ENCODE results near the gene L1CAM.
"Not testable (repeated sequence)": the region's sequence is repeated elsewhere in the genome, so short reads cannot be mapped to it uniquely, and the experiment has no call there.

The L1CAM gene

DNA sequence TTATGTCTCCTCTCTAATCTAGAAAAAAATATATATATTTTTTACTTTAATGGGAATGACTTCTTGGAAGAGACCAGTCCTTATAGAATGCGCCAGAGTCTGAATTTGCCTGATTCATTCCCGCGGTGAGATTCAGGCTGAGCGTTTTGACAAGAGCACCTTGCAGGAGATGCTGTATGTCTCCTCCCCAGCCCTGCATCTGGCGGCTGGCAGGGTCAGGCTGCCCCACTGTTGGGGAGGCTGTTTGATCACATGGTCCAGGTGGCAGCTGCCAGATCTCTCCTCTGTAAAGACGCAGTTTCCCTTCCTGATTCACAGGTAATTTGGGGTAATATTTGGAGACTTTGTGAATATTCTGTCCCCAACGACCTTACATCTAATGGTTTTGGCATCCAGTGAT lies 65.4 kb downstream of the L1CAM start:
- Histone ChIP-seq H2AFZ (ENCODE audit: low read depth, low read length, severe bottlenecking) (no peak overlapping the region), H3F3A (ENCODE audit: insufficient read depth) (no peaks in the 10 kb centered on the region), H3K9me3 (ENCODE audit: insufficient read depth, low read length) (no peaks in the 10 kb centered on the region), H3K9me2 (replicated peaks; ENCODE audit: insufficient read depth, low read length) (no peaks in the 10 kb centered on the region), H4K20me1 (ENCODE audit: low read depth, low read length) (no peaks in the 10 kb centered on the region), H3K27me3 (ENCODE audit: low read length) (no peaks in the 10 kb centered on the region), H3K9ac (ENCODE audit: low read length) (no peak overlapping the region), H3K27ac (ENCODE audit: low read depth, low read length) (no peak overlapping the region), H3K79me2 (ENCODE audit: insufficient read depth, low read length) (no peaks in the 10 kb centered on the region), H3K36me3 (ENCODE audit: low read length) (no peaks in the 10 kb centered on the region), H3K4me3 (ENCODE audit: insufficient read depth, low read length, poor library complexity, severe bottlenecking) (no peak overlapping the region), H3K4me2 (ENCODE audit: low read depth, low read length, poor library complexity, severe bottlenecking) (no peak overlapping the region)
- TF ChIP-seq, protein P1, sequence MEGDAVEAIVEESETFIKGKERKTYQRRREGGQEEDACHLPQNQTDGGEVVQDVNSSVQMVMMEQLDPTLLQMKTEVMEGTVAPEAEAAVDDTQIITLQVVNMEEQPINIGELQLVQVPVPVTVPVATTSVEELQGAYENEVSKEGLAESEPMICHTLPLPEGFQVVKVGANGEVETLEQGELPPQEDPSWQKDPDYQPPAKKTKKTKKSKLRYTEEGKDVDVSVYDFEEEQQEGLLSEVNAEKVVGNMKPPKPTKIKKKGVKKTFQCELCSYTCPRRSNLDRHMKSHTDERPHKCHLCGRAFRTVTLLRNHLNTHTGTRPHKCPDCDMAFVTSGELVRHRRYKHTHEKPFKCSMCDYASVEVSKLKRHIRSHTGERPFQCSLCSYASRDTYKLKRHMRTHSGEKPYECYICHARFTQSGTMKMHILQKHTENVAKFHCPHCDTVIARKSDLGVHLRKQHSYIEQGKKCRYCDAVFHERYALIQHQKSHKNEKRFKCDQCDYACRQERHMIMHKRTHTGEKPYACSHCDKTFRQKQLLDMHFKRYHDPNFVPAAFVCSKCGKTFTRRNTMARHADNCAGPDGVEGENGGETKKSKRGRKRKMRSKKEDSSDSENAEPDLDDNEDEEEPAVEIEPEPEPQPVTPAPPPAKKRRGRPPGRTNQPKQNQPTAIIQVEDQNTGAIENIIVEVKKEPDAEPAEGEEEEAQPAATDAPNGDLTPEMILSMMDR (IDR thresholded peaks at IDR 0.05; ENCODE audit: insufficient read depth, low read length, poor library complexity, severe bottlenecking) = no peak
- TF ChIP-seq EZH2phosphoT487 (conservative IDR thresholded peaks at IDR 0.05; ENCODE audit: low read length) = no peak

DNA sequence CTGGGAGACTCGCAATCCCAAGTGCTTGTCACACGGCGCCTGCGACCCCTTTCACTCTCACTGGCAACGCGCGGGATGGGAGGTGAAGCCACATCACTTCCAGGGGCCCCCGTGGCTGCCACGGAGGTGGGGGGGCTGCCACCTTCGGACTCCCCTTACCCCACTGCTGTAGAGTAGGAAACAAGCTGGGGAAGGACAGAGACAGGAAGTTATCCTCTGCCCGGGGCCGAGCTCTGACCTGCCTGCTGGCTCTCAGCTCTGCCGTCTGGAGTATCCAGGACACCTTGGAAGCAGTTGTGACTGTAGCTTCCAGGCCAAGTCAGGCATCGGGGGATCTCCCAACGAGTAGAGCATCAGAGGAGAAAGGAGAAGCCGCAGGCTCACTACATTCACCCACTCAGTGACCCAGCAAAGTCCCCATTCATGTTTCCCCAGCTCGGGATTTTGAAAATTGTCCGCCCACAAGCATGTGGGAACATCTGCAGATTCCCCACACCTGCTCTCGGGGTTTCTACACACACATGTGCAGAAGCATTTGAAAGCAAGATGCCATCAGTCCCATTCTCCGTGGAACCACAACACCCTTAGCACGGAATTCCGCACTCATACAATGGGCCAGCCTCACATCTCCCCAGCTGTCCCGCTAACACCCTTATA lies 66.5 kb downstream of the L1CAM start:
- Histone ChIP-seq H3K9me3 (ENCODE audit: insufficient read depth, low read length) (no peaks in the 10 kb centered on the region), H3K4me3 (ENCODE audit: insufficient read depth, low read length, poor library complexity, severe bottlenecking) (no peak overlapping the region), H3K27me3 (ENCODE audit: low read length) (no peaks in the 10 kb centered on the region), H3F3A (ENCODE audit: insufficient read depth) (no peaks in the 10 kb centered on the region), H3K4me2 (ENCODE audit: low read depth, low read length, poor library complexity, severe bottlenecking) (no peak overlapping the region), H3K79me2 (ENCODE audit: insufficient read depth, low read length) (no peaks in the 10 kb centered on the region), H4K20me1 (ENCODE audit: low read depth, low read length) (no peaks in the 10 kb centered on the region), H3K36me3 (ENCODE audit: low read length) (no peaks in the 10 kb centered on the region), H3K9me2 (replicated peaks; ENCODE audit: insufficient read depth, low read length) (no peaks in the 10 kb centered on the region), H3K9ac (ENCODE audit: low read length) (no peak overlapping the region), H2AFZ (ENCODE audit: low read depth, low read length, severe bottlenecking) (no peak overlapping the region), H3K27ac (ENCODE audit: low read depth, low read length) (no peak overlapping the region)
- no peak for TF ChIP-seq EZH2phosphoT487 (conservative IDR thresholded peaks at IDR 0.05; ENCODE audit: low read length)
- TF ChIP-seq, protein P1 (IDR thresholded peaks at IDR 0.05; ENCODE audit: insufficient read depth, low read length, poor library complexity, severe bottlenecking) = no peak

DNA sequence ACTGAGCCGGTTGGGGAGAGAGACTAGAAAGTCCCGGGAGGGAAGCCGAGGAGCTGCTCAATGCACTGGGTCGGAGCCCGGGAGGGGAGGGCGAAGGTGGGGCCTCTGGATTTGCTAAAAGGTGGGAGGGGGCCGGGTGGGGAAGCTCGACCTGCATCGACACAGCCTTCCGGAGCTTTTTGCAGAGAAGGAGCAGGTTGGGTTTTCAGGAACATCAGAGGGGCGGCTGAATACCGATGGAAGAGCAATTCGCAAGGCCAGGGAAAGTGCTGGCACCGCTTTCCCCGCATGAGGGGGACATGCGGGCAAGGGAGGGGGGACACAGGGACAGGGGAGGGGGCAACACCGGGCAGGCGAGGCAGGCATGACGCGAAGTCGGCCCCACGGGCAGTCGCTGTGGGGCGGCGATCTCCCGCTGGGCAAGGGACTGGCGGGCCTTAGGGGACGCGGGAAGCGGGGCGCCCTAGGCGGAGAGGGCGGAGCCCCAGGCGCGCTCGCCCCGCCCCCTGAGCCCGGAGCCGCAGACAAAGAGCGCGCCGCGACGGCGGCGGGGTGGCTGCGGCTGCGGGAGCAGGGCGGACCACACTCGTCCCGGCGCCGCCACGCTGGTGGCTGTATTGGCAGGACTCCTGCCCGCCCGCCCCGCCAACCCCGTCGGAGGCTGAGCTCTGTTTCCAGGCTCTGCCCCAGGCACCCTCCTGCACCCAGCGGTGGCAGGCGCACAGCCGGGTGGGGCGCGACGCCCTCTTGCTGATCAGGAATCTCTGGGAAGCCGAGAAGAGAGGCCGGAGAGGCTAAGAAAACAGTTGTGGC lies 67.2 kb downstream of the L1CAM start:
- no peaks in the 10 kb centered on the region for H3K36me3 ChIP-seq (ENCODE audit: low read length)
- TF ChIP-seq, protein P1 (IDR thresholded peaks at IDR 0.05; ENCODE audit: insufficient read depth, low read length, poor library complexity, severe bottlenecking) = no peak
- TF ChIP-seq EZH2phosphoT487 (conservative IDR thresholded peaks at IDR 0.05; ENCODE audit: low read length) = no peak
- H4K20me1 ChIP-seq (ENCODE audit: low read depth, low read length) = no peaks in the 10 kb centered on the region
- H3K9me3 ChIP-seq (ENCODE audit: insufficient read depth, low read length) = no peaks in the 10 kb centered on the region
- no peaks in the 10 kb centered on the region for H3K79me2 ChIP-seq (ENCODE audit: insufficient read depth, low read length)
- H3K9me2 ChIP-seq (replicated peaks; ENCODE audit: insufficient read depth, low read length) = no peaks in the 10 kb centered on the region
- no peak overlapping the region for H3K4me3 ChIP-seq (ENCODE audit: insufficient read depth, low read length, poor library complexity, severe bottlenecking)
- H3K4me2 ChIP-seq (ENCODE audit: low read depth, low read length, poor library complexity, severe bottlenecking) = no peak overlapping the region
- H3K9ac ChIP-seq (ENCODE audit: low read length) = no peak overlapping the region
- H3K27me3 ChIP-seq (ENCODE audit: low read length) = no peaks in the 10 kb centered on the region
- H3K27ac ChIP-seq (ENCODE audit: low read depth, low read length) = no peak overlapping the region
- no peaks in the 10 kb centered on the region for H3F3A ChIP-seq (ENCODE audit: insufficient read depth)
- H2AFZ ChIP-seq (ENCODE audit: low read depth, low read length, severe bottlenecking) = no peak overlapping the region

DNA sequence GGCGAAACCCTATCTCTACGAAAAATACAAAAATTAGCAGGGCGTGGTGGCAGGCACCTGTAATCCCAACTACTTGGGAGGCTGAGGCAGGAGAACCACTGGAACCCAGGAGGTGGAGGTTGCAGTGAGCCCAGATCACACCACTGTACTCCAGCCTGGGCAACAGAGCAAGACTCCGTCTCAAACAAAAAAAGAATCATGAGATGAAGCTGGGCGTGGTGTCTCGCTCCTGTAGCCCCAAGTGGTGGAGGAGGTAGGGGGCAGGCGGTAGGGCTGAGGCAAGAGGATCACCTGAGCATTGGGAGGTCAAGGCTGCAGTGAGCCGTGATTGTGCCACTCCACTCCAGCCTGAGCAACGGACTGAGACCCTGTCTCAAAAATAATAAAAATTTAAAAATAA lies 67.9 kb downstream of the L1CAM start:
- not testable (repeated sequence) for H3K79me2 ChIP-seq (ENCODE audit: insufficient read depth, low read length); H3K4me3 ChIP-seq (ENCODE audit: insufficient read depth, low read length, poor library complexity, severe bottlenecking); H3F3A ChIP-seq (ENCODE audit: insufficient read depth); H3K9ac ChIP-seq (ENCODE audit: low read length); H4K20me1 ChIP-seq (ENCODE audit: low read depth, low read length); H3K4me2 ChIP-seq (ENCODE audit: low read depth, low read length, poor library complexity, severe bottlenecking); H3K27ac ChIP-seq (ENCODE audit: low read depth, low read length); H3K27me3 ChIP-seq (ENCODE audit: low read length); H3K9me2 ChIP-seq (replicated peaks; ENCODE audit: insufficient read depth, low read length); H2AFZ ChIP-seq (ENCODE audit: low read depth, low read length, severe bottlenecking); H3K36me3 ChIP-seq (ENCODE audit: low read length); H3K9me3 ChIP-seq (ENCODE audit: insufficient read depth, low read length)
